Body of pancreas (tissue), 4 donors: ENCODE measurements around the gene KAZALD1.

Experiments used
- CTCF ChIP-seq, 7 experiments: fragments of 450-650 bp in 4 of 7; fragments of 200-600 bp in 3 of 7; sonication (generic) in 3 of 7; IDR thresholded peaks; one replicate each; pipeline ENCODE4 v1.5.1; 2016 to 2019; ENCODE audit warnings: antibody characterized with exemption in 7 of 7
- POLR2A ChIP-seq, 3 donors: fragments of 450-650 bp; IDR thresholded peaks; one replicate each; pipeline ENCODE4 v1.6.1; 2016; ENCODE audit warnings: antibody characterized with exemption in 3 of 3, mild to moderate bottlenecking in 2 of 3

GRCh38 chr10:101095004-101095403 lies 33.2 kb downstream of the KAZALD1 start:
- no peak for TF ChIP-seq CTCF (IDR thresholded peaks at IDR 0.05)
- TF ChIP-seq POLR2A (IDR thresholded peaks at IDR 0.05): no peak
